Measurements from ENCODE around the gene GATA2.

GATA2 gene

GRCh38 chr3:128434524-128434923, 58.5 kb downstream of the GATA2 start:
- no peak for DNase-seq (ENCODE audit: low read depth, low spot score)

GRCh38 chr3:128433837-128434165, 59.2 kb downstream of the GATA2 start:
- DNase-seq (ENCODE audit: low read depth, low spot score): no peak

- no peak for DNase-seq (ENCODE audit: low read depth, low spot score)
These were observed 59.8 kb downstream of the GATA2 start for GRCh38 chr3:128432971-128433836.

- no peak for DNase-seq (ENCODE audit: low read depth, low spot score)
These were observed 60.6 kb downstream of the GATA2 start for GRCh38 chr3:128432301-128432970.

GRCh38 chr3:128431803-128432300, 61.1 kb downstream of the GATA2 start:
- DNase-seq (ENCODE audit: low read depth, low spot score): no peak

- DNase-seq (ENCODE audit: low read depth, low spot score): no peak
These were observed 62.3 kb downstream of the GATA2 start for GRCh38 chr3:128430731-128431130.

- no peak for DNase-seq (ENCODE audit: low read depth, low spot score)
These were observed 62.7 kb downstream of the GATA2 start for GRCh38 chr3:128430301-128430700.

GRCh38 chr3:128429751-128430150, 63.2 kb downstream of the GATA2 start:
- no peak for DNase-seq (ENCODE audit: low read depth, low spot score)

Measured in smooth muscle cell of the brain vasculature (primary cell).